Esophagus squamous epithelium (tissue), 5 donors: ENCODE measurements around the gene MAP2K3. TPM values are rescaled to one million over a fixed set of nuclear protein-coding genes. Genes with fewer than 3 reads are reported as not detected.

ENCODE experiments used
- DNase-seq: peaks from one replicate; lab custom pipeline; 2025; lab: John Stamatoyannopoulos, UW
- H3K27ac ChIP-seq, 4 donors: fragments of 200-600 bp; sonication (generic); one replicate each; pipeline ENCODE4 v1.5.1; 2016 to 2019; ENCODE audit warnings: mild to moderate bottlenecking in 1 of 4
- H3K27me3 ChIP-seq, 4 donors: fragments of 200-600 bp; sonication (generic); 1 replicate in 3 of 4; 2 replicates in 1 of 4; pipeline versions ENCODE4 v1.5.1 to v1.6.0; 2017 to 2021; ENCODE audit warnings: antibody characterized with exemption in 1 of 4
- H3K36me3 ChIP-seq, 3 donors: fragments of 200-600 bp; sonication (generic); one replicate each; pipeline ENCODE4 v1.5.1; 2016 to 2019
- H3K4me1 ChIP-seq, 3 donors: fragments of 200-600 bp; sonication (generic); one replicate each; pipeline ENCODE4 v1.5.1; 2017 to 2019
- H3K4me3 ChIP-seq, 4 donors: fragments of 200-600 bp; sonication (generic); 1 replicate in 3 of 4; 2 replicates in 1 of 4; pipeline ENCODE4 v1.5.1; 2016 to 2019; ENCODE audit warnings: mild to moderate bottlenecking in 2 of 4, moderate library complexity in 1 of 4
- H3K9me3 ChIP-seq, 3 donors: fragments of 200-600 bp; sonication (generic); one replicate each; pipeline ENCODE4 v1.5.1; 2016 to 2019
- POLR2A ChIP-seq, 4 donors: fragments of 450-650 bp; IDR thresholded peaks; one replicate each; pipeline ENCODE4 v1.6.1; 2017; ENCODE audit warnings: antibody characterized with exemption in 4 of 4, mild to moderate bottlenecking in 4 of 4, moderate library complexity in 3 of 4
- WGBS, 2 donors: methylation state at CpG; one replicate each; pipeline ENCODE4 v1.1.5; 2018; 5-methylcytosine and 5-hydroxymethylcytosine counted together
- intact Hi-C: fragments of 100-400 bp; cut with DNase I; formaldehyde crosslinking; loops from one replicate; pipeline ENCODE4 v1.15.0; 2022
- total RNA-seq, 4 donors: library from RNA; depleted of rRNA; stranded (reverse); fragments of >200 nt; gene quantifications; one replicate each; pipeline ENCODE4 v1.1.0, GENCODE V29; 2016
- TF ChIP-seq, protein P1 (sequence below), 6 experiments: fragments of 450-650 bp in 4 of 6; fragments of 200-600 bp in 2 of 6; sonication (generic) in 2 of 6; IDR thresholded peaks; one replicate each; pipeline ENCODE4 v1.5.1; 2016 to 2019; ENCODE audit warnings: antibody characterized with exemption in 6 of 6, mild to moderate bottlenecking in 4 of 6, moderate library complexity in 4 of 6
- donor health status: DM: yes; HTN: yes; CAD: no.

The MAP2K3 gene
- total RNA-seq, 4 donors from 2014 or later: 24.1 to 53.6 (median 38.4) TPM

DNA sequence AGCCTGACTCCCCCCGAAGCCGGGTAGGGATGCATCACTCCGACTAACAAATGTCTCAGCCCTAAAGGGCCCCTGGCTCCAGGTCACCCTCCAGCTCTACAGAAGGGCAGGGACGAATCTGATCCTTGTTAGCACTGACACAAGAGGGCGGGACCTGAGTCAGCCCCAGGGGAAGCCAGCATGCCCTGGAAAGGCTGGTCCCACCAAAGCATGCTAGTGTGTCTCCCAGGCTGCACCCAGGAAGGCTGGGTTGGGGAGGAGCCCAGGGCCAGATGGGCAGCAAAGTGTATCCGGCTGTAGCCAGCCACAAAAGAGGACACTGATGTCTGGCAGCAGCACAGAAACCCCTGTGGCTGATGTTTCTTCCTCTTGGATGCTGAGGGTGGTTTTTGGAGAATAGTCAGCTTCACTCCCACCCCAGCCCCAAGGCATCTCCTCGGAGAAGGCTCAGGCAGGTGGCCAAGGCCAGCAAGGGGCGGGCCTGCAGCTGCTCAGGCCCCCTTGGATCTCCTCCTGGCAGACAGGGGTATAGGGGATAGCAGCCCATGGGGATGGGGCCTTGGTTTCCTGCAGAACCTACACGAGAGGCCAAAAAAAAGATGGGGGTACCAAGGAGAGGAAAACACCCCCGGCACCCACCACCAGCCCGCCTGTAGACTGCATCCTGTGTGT is 42.3 kb upstream of the MAP2K3 start:
- Histone ChIP-seq H3K36me3 (peaks cover 0 to 17% (median 0%) of the 10 kb centered on the region in 3 donors), H3K27ac (no peak overlapping the region), H3K9me3 (no peaks in the 10 kb centered on the region), H3K27me3 (no peaks in the 10 kb centered on the region), H3K4me3 (no peak overlapping the region), H3K4me1 (peaks cover 0 to 9% (median 0%) of the 10 kb centered on the region in 3 donors)
- 31 to 51% methylated on average over 3 to 8 of the region's 11 CpGs for WGBS, 2 donors
- intact Hi-C loops: no loop called here
- no peak for DNase-seq
- TF ChIP-seq POLR2A (IDR thresholded peaks at IDR 0.05): no peak
- TF ChIP-seq, protein P1, sequence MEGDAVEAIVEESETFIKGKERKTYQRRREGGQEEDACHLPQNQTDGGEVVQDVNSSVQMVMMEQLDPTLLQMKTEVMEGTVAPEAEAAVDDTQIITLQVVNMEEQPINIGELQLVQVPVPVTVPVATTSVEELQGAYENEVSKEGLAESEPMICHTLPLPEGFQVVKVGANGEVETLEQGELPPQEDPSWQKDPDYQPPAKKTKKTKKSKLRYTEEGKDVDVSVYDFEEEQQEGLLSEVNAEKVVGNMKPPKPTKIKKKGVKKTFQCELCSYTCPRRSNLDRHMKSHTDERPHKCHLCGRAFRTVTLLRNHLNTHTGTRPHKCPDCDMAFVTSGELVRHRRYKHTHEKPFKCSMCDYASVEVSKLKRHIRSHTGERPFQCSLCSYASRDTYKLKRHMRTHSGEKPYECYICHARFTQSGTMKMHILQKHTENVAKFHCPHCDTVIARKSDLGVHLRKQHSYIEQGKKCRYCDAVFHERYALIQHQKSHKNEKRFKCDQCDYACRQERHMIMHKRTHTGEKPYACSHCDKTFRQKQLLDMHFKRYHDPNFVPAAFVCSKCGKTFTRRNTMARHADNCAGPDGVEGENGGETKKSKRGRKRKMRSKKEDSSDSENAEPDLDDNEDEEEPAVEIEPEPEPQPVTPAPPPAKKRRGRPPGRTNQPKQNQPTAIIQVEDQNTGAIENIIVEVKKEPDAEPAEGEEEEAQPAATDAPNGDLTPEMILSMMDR (IDR thresholded peaks at IDR 0.05): no peak

DNA sequence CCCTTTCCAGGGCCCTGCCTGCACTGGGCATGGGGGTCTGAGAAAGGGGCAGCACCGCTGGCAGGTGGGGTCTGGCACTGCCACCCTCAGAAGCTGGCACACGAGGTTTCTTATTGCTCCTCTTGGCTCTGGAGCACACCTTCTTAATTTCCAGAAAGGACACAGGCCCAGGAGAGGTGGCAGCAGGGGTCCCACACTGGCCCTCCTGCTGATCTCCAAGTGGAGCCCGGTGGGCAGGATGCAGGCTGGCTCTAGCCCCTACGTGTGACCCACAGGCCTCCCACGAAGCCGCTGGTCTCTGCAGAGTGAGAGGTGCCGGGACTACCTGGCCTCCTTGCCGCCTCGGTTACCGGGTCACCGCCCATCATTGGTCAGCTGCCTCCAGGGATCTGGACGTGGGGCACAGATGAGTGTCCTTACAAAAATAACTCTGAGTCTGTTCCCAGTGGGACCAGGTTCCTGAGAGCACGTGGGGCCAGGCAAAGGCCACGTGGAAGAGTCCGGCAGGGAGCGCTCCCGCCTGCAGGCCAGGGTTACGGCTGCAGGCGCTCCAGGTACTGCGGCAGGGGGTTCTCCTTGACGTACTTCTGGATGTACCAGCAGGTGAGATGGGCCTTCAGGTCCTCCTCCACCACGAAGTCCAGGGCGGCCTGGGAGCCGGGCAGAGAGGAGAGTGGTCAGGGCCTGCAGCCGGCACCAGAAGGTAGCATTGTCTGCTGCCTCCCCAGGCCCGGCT is 41.6 kb upstream of the MAP2K3 start:
- H3K9me3 ChIP-seq: no peaks in the 10 kb centered on the region
- no peak for DNase-seq
- no peak for TF ChIP-seq POLR2A (IDR thresholded peaks at IDR 0.05)
- TF ChIP-seq, protein P1 (IDR thresholded peaks at IDR 0.05): no peak
- peaks cover 0 to 9% (median 0%) of the 10 kb centered on the region in 3 donors for H3K4me1 ChIP-seq
- intact Hi-C loops: no loop called here
- no peaks in the 10 kb centered on the region for H3K27me3 ChIP-seq
- WGBS, 2 donors: 66 to 73% methylated on average over 5 to 6 of the region's 26 CpGs
- no peak overlapping the region for H3K4me3 ChIP-seq
- peaks cover 0 to 17% (median 0%) of the 10 kb centered on the region in 3 donors for H3K36me3 ChIP-seq
- H3K27ac ChIP-seq: no peak overlapping the region

DNA sequence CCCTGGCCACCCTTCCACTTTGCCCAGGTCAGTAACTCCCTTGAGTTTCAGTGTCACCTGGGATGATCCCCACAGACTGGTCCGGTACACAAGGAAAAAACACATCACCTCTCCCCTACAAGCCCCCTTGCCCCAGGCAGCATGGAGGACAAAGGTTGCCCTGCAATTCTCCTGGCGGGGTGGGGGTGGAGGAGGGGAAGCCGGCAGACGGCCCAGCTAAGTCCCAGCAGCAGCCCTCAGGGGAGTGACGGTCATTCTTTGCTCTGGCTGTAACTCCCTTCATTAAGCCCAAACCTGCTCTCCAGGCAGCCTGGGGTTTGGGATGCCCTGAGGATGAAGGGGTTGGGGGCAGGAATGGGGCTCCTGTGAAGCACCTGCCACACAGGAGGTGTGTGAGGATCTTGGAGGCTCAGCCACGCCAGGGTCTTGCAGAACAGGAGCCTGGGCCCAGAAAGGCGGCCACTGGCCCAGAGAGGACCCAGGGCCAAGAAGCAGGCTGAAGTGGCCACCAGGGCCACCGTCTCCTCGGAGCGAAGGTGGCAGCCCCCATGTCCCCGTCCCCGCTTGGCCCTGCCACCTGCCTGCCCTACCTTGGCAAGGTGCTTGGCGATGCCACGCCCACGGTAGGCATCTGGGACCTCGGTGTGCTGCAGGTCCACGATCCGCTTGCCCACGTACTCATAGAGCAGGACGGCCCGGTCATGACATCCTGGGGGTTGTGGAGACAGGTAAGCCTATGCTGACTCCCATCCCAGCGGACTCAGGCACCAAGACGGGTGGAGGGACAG is 40.8 kb upstream of the MAP2K3 start:
- Histone ChIP-seq H3K27me3 (no peaks in the 10 kb centered on the region), H3K9me3 (no peaks in the 10 kb centered on the region), H3K4me1 (peaks cover 0 to 9% (median 0%) of the 10 kb centered on the region in 3 donors), H3K27ac (no peak overlapping the region), H3K36me3 (peaks cover 0 to 17% (median 0%) of the 10 kb centered on the region in 3 donors), H3K4me3 (no peak overlapping the region)
- intact Hi-C loops: no loop called here
- WGBS, 2 donors: 57 to 74% methylated on average over 10 to 15 of the region's 23 CpGs
- DNase-seq: no peak
- TF ChIP-seq, protein P1 (IDR thresholded peaks at IDR 0.05): no peak
- TF ChIP-seq POLR2A (IDR thresholded peaks at IDR 0.05): no peak

DNA sequence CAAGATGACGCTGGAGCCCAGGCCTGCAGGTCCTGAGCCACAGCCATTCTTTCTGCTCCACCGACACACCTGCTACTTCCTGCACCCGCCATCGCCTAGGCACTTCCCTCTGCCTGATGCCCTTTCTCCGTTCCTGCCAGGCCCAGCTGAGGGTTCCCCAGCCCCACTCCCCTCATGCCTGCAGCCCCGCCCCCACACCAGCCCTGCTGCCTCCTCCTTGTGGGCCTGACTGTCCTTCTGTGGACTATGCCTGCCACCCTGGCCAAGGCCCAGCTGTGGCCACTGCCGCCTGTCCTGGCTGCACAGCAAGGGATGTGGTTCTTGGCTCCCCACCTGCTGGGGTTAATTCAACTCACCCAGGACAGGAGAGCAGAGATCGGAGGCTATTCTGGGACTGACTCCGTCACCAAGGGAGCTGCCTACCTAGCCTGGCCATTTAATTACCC is 38.8 kb upstream of the MAP2K3 start:
- no peak for DNase-seq
- Histone ChIP-seq H3K9me3 (no peaks in the 10 kb centered on the region), H3K27ac (no peak overlapping the region), H3K27me3 (no peaks in the 10 kb centered on the region), H3K36me3 (peaks cover 0 to 17% (median 0%) of the 10 kb centered on the region in 3 donors), H3K4me1 (peaks cover 0 to 12% (median 0%) of the 10 kb centered on the region in 3 donors), H3K4me3 (no peak overlapping the region)
- intact Hi-C loops: no loop called here
- 74 to 82% methylated on average over 7 to 8 of the region's 9 CpGs for WGBS, 2 donors
- TF ChIP-seq POLR2A (IDR thresholded peaks at IDR 0.05): no peak
- TF ChIP-seq, protein P1 (IDR thresholded peaks at IDR 0.05): no peak
